A673 (cell line): Measurements from ENCODE around the gene LMAN1L. TPM values are rescaled to one million over a fixed set of nuclear protein-coding genes. Genes with fewer than 3 reads are reported as not detected.
A peak's percentile ranks its signal among the peaks of the same experiment; 100 is the strongest.

Experiments used
- BruUV-seq: library from RNA; stranded (reverse); fragments of 400-500 nt; replicated peaks from 2 replicates; lab custom pipeline; 2021; lab: Mats Ljungman, UMichigan
- CTCF ChIA-PET: fragments of 300-600 bp; sonication (Branson Sonifier 250); formaldehyde crosslinking; loops from one replicate; lab custom pipeline; 2022; ENCODE audit warnings: antibody characterized with exemption; lab: Charles Lee
- POLR2A ChIA-PET: fragments of 300-600 bp; sonication (Branson Sonifier 250); formaldehyde crosslinking; loops from one replicate; lab custom pipeline; 2022; ENCODE audit warnings: antibody characterized with exemption; ENCODE audit not compliant: low non-redundant PET; lab: Charles Lee
- DNase-seq: peaks from one replicate; pipeline ENCODE4 v3.0.0-alpha.2; 2015; ENCODE audit warnings: low spot score
- H3K27ac ChIP-seq: fragments of 200-600 bp; sonication (generic); 2 replicates; pipeline ENCODE4 v1.5.1; 2016; ENCODE audit warnings: mixed run types, low read depth, mild to moderate bottlenecking, mixed read lengths, antibody characterized with exemption, low read length; ENCODE audit not compliant: poor library complexity, severe bottlenecking
- H3K27me3 ChIP-seq: fragments of 200-600 bp; sonication (generic); replicated peaks from 2 replicates; pipeline ENCODE4 v1.6.1; 2017; ENCODE audit warnings: mixed run types, low read depth, mild to moderate bottlenecking, mixed read lengths, antibody characterized with exemption, low read length; ENCODE audit not compliant: insufficient read depth, poor library complexity
- H3K36me3 ChIP-seq: fragments of 200-600 bp; sonication (generic); 2 replicates; pipeline ENCODE4 v1.6.1; 2016; ENCODE audit warnings: mixed run types, mild to moderate bottlenecking, mixed read lengths, antibody characterized with exemption, low read length; ENCODE audit not compliant: insufficient read depth, poor library complexity, severe bottlenecking
- H3K4me1 ChIP-seq: fragments of 200-600 bp; sonication (generic); 2 replicates; pipeline ENCODE4 v1.6.1; 2017; ENCODE audit warnings: mixed run types, mild to moderate bottlenecking, mixed read lengths, antibody characterized with exemption, low read length; ENCODE audit not compliant: insufficient read depth, poor library complexity, severe bottlenecking
- H3K4me3 ChIP-seq: fragments of 200-600 bp; sonication (generic); 2 replicates; pipeline ENCODE4 v1.5.1; 2016; ENCODE audit warnings: low read depth, mixed run types, mild to moderate bottlenecking, mixed read lengths, low read length; ENCODE audit not compliant: poor library complexity, severe bottlenecking
- H3K9me3 ChIP-seq: fragments of 200-600 bp; sonication (generic); 2 replicates; pipeline ENCODE4 v1.6.1; 2016; ENCODE audit warnings: mixed run types, low read depth, mild to moderate bottlenecking, mixed read lengths, antibody characterized with exemption, low read length; ENCODE audit not compliant: poor library complexity, severe bottlenecking
- EZH2 ChIP-seq: fragments of 200-600 bp; sonication (generic); IDR thresholded peaks from 2 replicates; pipeline ENCODE4 v1.6.1; 2017; ENCODE audit warnings: borderline replicate concordance, low read depth, mild to moderate bottlenecking, mixed read lengths, antibody characterized with exemption, low read length; ENCODE audit not compliant: poor library complexity, severe bottlenecking
- intact Hi-C: fragments of 100-400 bp; cut with micrococcal nuclease; formaldehyde crosslinking; loops from one replicate; pipeline ENCODE4 v1.10.0; 2022; ENCODE audit not compliant: unreplicated experiment
- total RNA-seq: library from RNA; stranded (reverse); gene quantifications from 2 replicates; pipeline ENCODE4 v1.2.3, GENCODE V29; 2021
- TF ChIP-seq, protein P1 (sequence below): fragments of 300-800, 200-600 bp; sonication (generic); conservative IDR thresholded peaks from 2 replicates; pipeline ENCODE4 v1.5.1; 2017; ENCODE audit warnings: low read depth, mild to moderate bottlenecking, antibody characterized with exemption, low read length, moderate library complexity, mixed read lengths

The LMAN1L gene
- total RNA-seq, 1 experiment from 2014 or later: 0.80 TPM

GRCh38 chr15:74870436-74871215 is 58.0 kb downstream of the LMAN1L start:
- Histone ChIP-seq H3K4me1 (peaks cover 32% of the 10 kb centered on the region), H3K36me3 (peaks cover 14% of the 10 kb centered on the region), H3K27me3 (no peaks in the 10 kb centered on the region), H3K4me3 (peak overlapping the region; percentile 7), H3K9me3 (peaks cover 9% of the 10 kb centered on the region), H3K27ac (peak overlapping the region; percentile 69)
- BruUV-seq: TSS peak; percentile 77
- intact Hi-C loops: no loop called here
- TF ChIP-seq, protein P1, sequence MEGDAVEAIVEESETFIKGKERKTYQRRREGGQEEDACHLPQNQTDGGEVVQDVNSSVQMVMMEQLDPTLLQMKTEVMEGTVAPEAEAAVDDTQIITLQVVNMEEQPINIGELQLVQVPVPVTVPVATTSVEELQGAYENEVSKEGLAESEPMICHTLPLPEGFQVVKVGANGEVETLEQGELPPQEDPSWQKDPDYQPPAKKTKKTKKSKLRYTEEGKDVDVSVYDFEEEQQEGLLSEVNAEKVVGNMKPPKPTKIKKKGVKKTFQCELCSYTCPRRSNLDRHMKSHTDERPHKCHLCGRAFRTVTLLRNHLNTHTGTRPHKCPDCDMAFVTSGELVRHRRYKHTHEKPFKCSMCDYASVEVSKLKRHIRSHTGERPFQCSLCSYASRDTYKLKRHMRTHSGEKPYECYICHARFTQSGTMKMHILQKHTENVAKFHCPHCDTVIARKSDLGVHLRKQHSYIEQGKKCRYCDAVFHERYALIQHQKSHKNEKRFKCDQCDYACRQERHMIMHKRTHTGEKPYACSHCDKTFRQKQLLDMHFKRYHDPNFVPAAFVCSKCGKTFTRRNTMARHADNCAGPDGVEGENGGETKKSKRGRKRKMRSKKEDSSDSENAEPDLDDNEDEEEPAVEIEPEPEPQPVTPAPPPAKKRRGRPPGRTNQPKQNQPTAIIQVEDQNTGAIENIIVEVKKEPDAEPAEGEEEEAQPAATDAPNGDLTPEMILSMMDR: no peak
- no peak for TF ChIP-seq EZH2
- CTCF ChIA-PET: interaction anchor here (0.6 to 1.4 kb wide), 2 partner anchors 31 to 106 kb away, joined by 3 to 4 read pairs; no protein-coding TSS in a partner anchor
- POLR2A ChIA-PET: no interaction called here
- no peak for DNase-seq

- intact Hi-C loops: no loop called here
- POLR2A ChIA-PET: no interaction called here
- Histone ChIP-seq H3K4me1 (peaks cover 25% of the 10 kb centered on the region), H3K4me3 (peak overlapping the region; percentile 90), H3K27me3 (no peaks in the 10 kb centered on the region), H3K36me3 (peaks cover 10% of the 10 kb centered on the region), H3K27ac (peak overlapping the region; percentile 97), H3K9me3 (peaks cover 9% of the 10 kb centered on the region)
- DNase-seq: no peak
- TSS peak; percentile 40 for BruUV-seq
- CTCF ChIA-PET: no interaction called here
- TF ChIP-seq EZH2: no peak
- TF ChIP-seq, protein P1: no peak
Measured at GRCh38 chr15:74872702-74873035, 60.0 kb downstream of the LMAN1L start.

GRCh38 chr15:74873036-74873755 is 60.6 kb downstream of the LMAN1L start, which contains the start of gene SCAMP2:
TSS of gene SCAMP2 (minus strand) at chr15:74873365. CDS start at chr15:74873255, 110 bp downstream.
- peak; percentile 98 for DNase-seq
- peak within 1 kb of the TSS; percentile 97 for H3K27ac ChIP-seq
- ChIA-PET CTCF (no interaction called here), POLR2A (interaction anchor here (0.6 kb wide), 1 partner anchor 15 kb away, joined by 3 read pairs; no protein-coding TSS in a partner anchor)
- peak within 1 kb of the TSS; percentile 90 for H3K4me3 ChIP-seq
- no peak for TF ChIP-seq EZH2
- TF ChIP-seq, protein P1: no peak
- intact Hi-C loops: no loop called here
- H3K4me1 ChIP-seq: peaks cover 25% of the 10 kb centered on the region
- no TSS peak for BruUV-seq
- no peaks in the 10 kb centered on the region for H3K27me3 ChIP-seq
- H3K36me3 ChIP-seq: peaks cover 5% of the 10 kb centered on the region
- peaks cover 4% of the 10 kb centered on the region for H3K9me3 ChIP-seq
